NCI-H187 (cell line): Measurements from ENCODE around the gene TNRC6C.
"Not testable (repeated sequence)": the region's sequence is repeated elsewhere in the genome, so short reads cannot be mapped to it uniquely, and the experiment has no call there.

Experiments
- DNase-seq, 2 experiments: peaks; one replicate each; lab custom pipeline; 2025; lab: John Stamatoyannopoulos, UW

Gene TNRC6C

GRCh38 chr17:77963441-77963840 is 4.9 kb downstream of the TNRC6C start:
- DNase-seq, result no peak

GRCh38 chr17:77965352-77965751 is 6.8 kb downstream of the TNRC6C start:
- DNase-seq, result no peak

GRCh38 chr17:77966476-77966875 is 8.0 kb downstream of the TNRC6C start:
- DNase-seq, result no peak

GRCh38 chr17:77968788-77969187 is 10.3 kb downstream of the TNRC6C start:
- DNase-seq, result no peak

GRCh38 chr17:77972271-77972670 is 13.8 kb downstream of the TNRC6C start:
- not testable (repeated sequence) for DNase-seq

- DNase-seq, result no peak
These were observed 15.4 kb downstream of the TNRC6C start for GRCh38 chr17:77973953-77974352.

- DNase-seq, result no peak
These were observed 15.9 kb downstream of the TNRC6C start for GRCh38 chr17:77974396-77974795.

- not testable (repeated sequence) for DNase-seq
These were observed 23.9 kb downstream of the TNRC6C start for GRCh38 chr17:77982430-77982829.

- no peak for DNase-seq
These were observed 31.8 kb downstream of the TNRC6C start for GRCh38 chr17:77990301-77990700.

GRCh38 chr17:77993735-77994134 is 35.2 kb downstream of the TNRC6C start:
- DNase-seq, result not testable (repeated sequence)

- no peak for DNase-seq
These were observed 36.8 kb downstream of the TNRC6C start for GRCh38 chr17:77995146-77995852.

GRCh38 chr17:77996256-77996655 is 37.8 kb downstream of the TNRC6C start:
- DNase-seq, result no peak

- no peak for DNase-seq
These were observed 41.1 kb downstream of the TNRC6C start for GRCh38 chr17:77999413-78000173.

- DNase-seq, result no peak
These were observed 41.8 kb downstream of the TNRC6C start for GRCh38 chr17:78000341-78000740.

GRCh38 chr17:78001182-78001581 is 42.7 kb downstream of the TNRC6C start:
- no peak for DNase-seq

GRCh38 chr17:78001612-78002011 is 43.1 kb downstream of the TNRC6C start:
- DNase-seq, result no peak

GRCh38 chr17:78002166-78002565 is 43.7 kb downstream of the TNRC6C start:
- no peak for DNase-seq

GRCh38 chr17:78005452-78006171 is 47.1 kb downstream of the TNRC6C start:
- DNase-seq, result no peak

- DNase-seq, result no peak
These were observed 47.8 kb downstream of the TNRC6C start for GRCh38 chr17:78006338-78006737.

GRCh38 chr17:78007647-78008046 is 49.1 kb downstream of the TNRC6C start:
- no peak for DNase-seq

GRCh38 chr17:78010759-78011158 is 52.3 kb downstream of the TNRC6C start:
- no peak for DNase-seq

GRCh38 chr17:78012428-78012827 is 53.9 kb downstream of the TNRC6C start:
- DNase-seq, result no peak
